ENCODE results near the gene KLHL29.

Gene KLHL29

GRCh38 chr2:23637011-23637778 is 252.2 kb downstream of the KLHL29 start:
- no peak overlapping the region for H3K4me3 ChIP-seq (replicated peaks; ENCODE audit: low read depth, low read length)
- TF ChIP-seq, protein P1, sequence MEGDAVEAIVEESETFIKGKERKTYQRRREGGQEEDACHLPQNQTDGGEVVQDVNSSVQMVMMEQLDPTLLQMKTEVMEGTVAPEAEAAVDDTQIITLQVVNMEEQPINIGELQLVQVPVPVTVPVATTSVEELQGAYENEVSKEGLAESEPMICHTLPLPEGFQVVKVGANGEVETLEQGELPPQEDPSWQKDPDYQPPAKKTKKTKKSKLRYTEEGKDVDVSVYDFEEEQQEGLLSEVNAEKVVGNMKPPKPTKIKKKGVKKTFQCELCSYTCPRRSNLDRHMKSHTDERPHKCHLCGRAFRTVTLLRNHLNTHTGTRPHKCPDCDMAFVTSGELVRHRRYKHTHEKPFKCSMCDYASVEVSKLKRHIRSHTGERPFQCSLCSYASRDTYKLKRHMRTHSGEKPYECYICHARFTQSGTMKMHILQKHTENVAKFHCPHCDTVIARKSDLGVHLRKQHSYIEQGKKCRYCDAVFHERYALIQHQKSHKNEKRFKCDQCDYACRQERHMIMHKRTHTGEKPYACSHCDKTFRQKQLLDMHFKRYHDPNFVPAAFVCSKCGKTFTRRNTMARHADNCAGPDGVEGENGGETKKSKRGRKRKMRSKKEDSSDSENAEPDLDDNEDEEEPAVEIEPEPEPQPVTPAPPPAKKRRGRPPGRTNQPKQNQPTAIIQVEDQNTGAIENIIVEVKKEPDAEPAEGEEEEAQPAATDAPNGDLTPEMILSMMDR (IDR thresholded peaks at IDR 0.05; ENCODE audit: low read length, missing control alignments) = no peak
- peak; percentile 86 for DNase-seq (ENCODE audit: low read depth)

- TF ChIP-seq, protein P1 (IDR thresholded peaks at IDR 0.05; ENCODE audit: low read length, missing control alignments) = no peak
- DNase-seq (ENCODE audit: low read depth) = no peak
- no peak overlapping the region for H3K4me3 ChIP-seq (replicated peaks; ENCODE audit: low read depth, low read length)
These were observed 254.5 kb downstream of the KLHL29 start for GRCh38 chr2:23639406-23639982.

- TF ChIP-seq, protein P1 (IDR thresholded peaks at IDR 0.05; ENCODE audit: low read length, missing control alignments) = no peak
- DNase-seq (ENCODE audit: low read depth) = no peak
- no peak overlapping the region for H3K4me3 ChIP-seq (replicated peaks; ENCODE audit: low read depth, low read length)
These were observed 255.7 kb downstream of the KLHL29 start for GRCh38 chr2:23640711-23641110.

GRCh38 chr2:23642516-23642915 is 257.5 kb downstream of the KLHL29 start:
- no peak for DNase-seq (ENCODE audit: low read depth)
- TF ChIP-seq, protein P1 (IDR thresholded peaks at IDR 0.05; ENCODE audit: low read length, missing control alignments) = no peak
- no peak overlapping the region for H3K4me3 ChIP-seq (replicated peaks; ENCODE audit: low read depth, low read length)

- H3K4me3 ChIP-seq (replicated peaks; ENCODE audit: low read depth, low read length) = no peak overlapping the region
- no peak for DNase-seq (ENCODE audit: low read depth)
These were observed 260.3 kb downstream of the KLHL29 start for GRCh38 chr2:23645230-23645808.

DNA sequence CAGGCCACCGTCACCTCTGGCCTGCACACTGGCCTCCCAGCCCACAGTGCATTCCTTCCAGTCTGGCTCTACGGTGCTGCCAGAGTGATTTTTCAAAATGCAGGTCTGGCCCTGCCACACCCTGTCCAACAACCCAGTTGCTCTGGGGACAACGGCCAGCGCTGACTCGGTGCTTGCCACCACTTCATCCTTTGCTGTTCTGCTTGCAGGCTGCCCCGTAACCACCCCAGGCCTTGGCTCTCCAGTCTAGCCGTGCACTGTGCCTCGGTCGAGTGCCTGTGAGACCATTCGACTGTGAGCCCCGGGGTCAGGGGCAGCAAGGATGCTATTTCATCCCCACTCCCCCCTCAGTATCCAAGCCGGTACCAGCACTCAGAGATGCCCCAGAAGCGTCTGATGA is 262.6 kb downstream of the KLHL29 start:
- no peak for DNase-seq (ENCODE audit: low read depth)
- no peak overlapping the region for H3K4me3 ChIP-seq (replicated peaks; ENCODE audit: low read depth, low read length)

More at GRCh38 chr2:23645230-23645808, 260.3 kb downstream of the KLHL29 start:
- TF ChIP-seq, protein P1 (IDR thresholded peaks at IDR 0.05; ENCODE audit: low read length, missing control alignments) = no peak

More for the DNA sequence above, 262.6 kb downstream of the KLHL29 start:
- TF ChIP-seq, protein P1 (IDR thresholded peaks at IDR 0.05; ENCODE audit: low read length, missing control alignments) = no peak

Measured in fibroblast of pulmonary artery (primary cell).